NCI-H146 treated with DMSO at 0.1 percent for 48 hours (cell line): ENCODE data around the gene KLHL3.

ENCODE experiments used
- DNase-seq: peaks from one replicate; lab custom pipeline; 2025; ENCODE audit not compliant: unreplicated experiment; lab: John Stamatoyannopoulos, UW

KLHL3 gene

GRCh38 chr5:137708796-137709559 is 26.9 kb downstream of the KLHL3 start:
- DNase-seq: no peak

- DNase-seq: no peak
Observed at GRCh38 chr5:137708062-137708461, 27.8 kb downstream of the KLHL3 start.

GRCh38 chr5:137706841-137707240 is 29.0 kb downstream of the KLHL3 start:
- DNase-seq: no peak

- DNase-seq: no peak
Observed at GRCh38 chr5:137705106-137705505, 30.8 kb downstream of the KLHL3 start.

GRCh38 chr5:137703565-137703964 is 32.3 kb downstream of the KLHL3 start:
- no peak for DNase-seq

- DNase-seq: no peak
Observed at GRCh38 chr5:137700282-137700680, 35.6 kb downstream of the KLHL3 start.

GRCh38 chr5:137699336-137700281 is 36.3 kb downstream of the KLHL3 start:
- no peak for DNase-seq

- no peak for DNase-seq
Observed at GRCh38 chr5:137696481-137696880, 39.4 kb downstream of the KLHL3 start.

GRCh38 chr5:137695651-137696428 is 40.0 kb downstream of the KLHL3 start:
- no peak for DNase-seq

- DNase-seq: no peak
Observed at GRCh38 chr5:137693951-137694721, 41.8 kb downstream of the KLHL3 start.

- no peak for DNase-seq
Observed at GRCh38 chr5:137693307-137693950, 42.5 kb downstream of the KLHL3 start.

GRCh38 chr5:137689306-137689705 is 46.6 kb downstream of the KLHL3 start:
- no peak for DNase-seq

GRCh38 chr5:137688210-137688840 is 47.6 kb downstream of the KLHL3 start:
- DNase-seq: no peak

- no peak for DNase-seq
Observed at GRCh38 chr5:137684761-137685160, 51.1 kb downstream of the KLHL3 start.

GRCh38 chr5:137681191-137681590 is 54.7 kb downstream of the KLHL3 start:
- DNase-seq: no peak

GRCh38 chr5:137679910-137680309 is 56.0 kb downstream of the KLHL3 start:
- no peak for DNase-seq

- DNase-seq: no peak
Observed at GRCh38 chr5:137679195-137679594, 56.7 kb downstream of the KLHL3 start.

- no peak for DNase-seq
Observed at GRCh38 chr5:137672881-137673280, 63.0 kb downstream of the KLHL3 start.

GRCh38 chr5:137672001-137672400 is 63.9 kb downstream of the KLHL3 start:
- DNase-seq: no peak

GRCh38 chr5:137669811-137670210 is 66.1 kb downstream of the KLHL3 start:
- DNase-seq: no peak
